Inflammatory macrophage (primary cell): ENCODE data around the gene CIB4.

ENCODE experiments used
- DNase-seq, 2 donors: peaks; one replicate each; pipeline ENCODE4 v3.0.0-alpha.2; 2020 to 2022

CIB4 gene

DNA sequence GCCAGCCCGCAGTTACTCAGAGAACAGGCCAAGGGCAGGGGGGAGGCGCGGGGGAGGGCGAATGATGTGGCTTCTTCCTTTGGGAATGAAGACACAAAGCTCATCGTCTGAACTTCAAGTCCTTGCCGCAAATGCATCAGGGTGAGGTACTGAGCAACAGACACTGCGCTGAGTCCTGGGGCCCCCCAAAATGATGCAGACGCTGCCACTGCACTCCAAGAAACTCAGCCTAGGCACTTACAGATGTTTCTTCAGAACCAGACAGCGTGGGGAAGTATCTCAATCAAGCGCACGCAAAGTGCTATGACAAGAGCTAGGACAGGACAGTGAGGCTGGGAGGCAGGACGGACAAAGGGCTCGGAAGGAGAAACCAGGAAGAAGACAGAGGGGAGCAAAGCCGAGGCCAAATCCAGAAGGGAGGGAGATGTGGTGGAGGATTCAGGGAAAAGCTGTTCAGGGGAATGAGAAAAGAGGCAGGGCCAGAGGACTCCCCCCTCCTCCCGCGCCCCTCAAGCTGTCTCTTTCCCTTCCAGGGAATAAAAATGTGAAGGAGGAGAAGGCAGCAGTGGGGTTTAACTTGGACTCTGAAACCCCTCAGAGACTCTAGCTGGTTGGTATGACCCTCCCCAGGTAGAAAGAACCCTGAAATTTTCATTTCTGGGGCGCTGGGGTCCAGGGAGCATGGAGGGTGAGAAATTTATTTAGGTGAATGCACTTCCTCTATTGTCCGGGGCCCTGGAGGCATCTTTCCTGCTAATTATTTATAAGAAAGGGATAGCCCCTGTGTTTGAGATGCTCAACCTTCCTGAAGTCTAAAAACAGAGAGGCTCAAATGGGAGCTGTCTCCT is 34.9 kb downstream of the CIB4 start:
- DNase-seq = no peak

DNA sequence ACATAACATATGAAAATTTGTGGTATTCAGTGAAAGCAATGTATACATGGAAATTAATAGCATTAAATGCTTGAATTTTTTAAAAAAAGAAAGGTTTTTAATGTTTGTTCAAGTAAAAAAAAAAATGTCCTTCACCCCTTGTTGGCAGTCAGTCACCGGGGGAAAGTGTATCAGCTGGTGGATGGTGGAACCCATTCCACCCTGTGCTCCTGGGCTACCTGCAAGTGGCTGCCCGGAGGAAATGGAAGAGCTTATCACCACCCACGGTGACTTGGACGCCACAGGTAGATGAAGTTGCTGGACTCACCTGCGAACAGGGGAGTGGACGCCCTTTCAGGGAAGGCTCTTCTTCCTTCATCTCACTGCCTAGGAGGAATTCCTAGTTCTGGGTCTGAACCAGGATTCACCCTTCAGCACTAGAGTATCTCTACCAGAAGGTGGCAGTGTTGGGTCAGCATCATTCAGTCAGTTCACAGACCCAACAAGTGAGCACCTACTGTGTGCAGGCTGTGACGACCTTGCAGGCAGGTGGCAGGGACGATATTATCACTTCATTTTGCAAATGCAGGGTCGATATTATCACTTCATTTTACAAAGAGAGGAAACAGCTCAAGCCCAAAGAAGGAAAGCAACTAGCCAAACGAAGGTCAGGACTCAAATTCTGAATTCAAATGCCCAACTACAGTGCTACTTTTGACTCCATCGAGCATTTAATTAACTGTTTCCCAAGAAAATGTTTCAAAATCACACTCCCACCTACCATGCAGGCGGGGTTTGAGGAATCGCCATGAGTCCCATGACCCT is 35.8 kb downstream of the CIB4 start:
- DNase-seq = peak; percentile 55 to 60

DNA sequence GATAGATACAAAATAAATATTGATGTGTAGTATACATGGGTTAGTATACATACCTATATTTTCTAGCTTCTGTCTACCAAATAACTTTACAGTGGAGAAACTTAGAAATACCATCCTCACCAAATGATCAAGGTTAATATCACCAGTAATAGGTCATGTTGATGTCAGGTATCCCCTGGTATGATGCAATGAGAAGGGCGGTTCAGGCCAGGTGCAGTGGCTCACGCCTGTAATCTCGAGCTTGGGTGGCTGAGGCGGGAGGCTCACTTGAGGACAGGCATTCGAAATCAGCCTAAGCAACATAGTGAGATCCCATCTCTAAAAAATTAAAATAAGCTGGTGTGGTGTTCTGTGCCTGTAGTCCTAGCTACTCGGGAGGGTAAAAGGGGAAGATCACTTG is 38.6 kb downstream of the CIB4 start:
- no peak for DNase-seq

- no peak for DNase-seq
Observed at GRCh38 chr2:26599387-26599786, 41.8 kb downstream of the CIB4 start.

DNA sequence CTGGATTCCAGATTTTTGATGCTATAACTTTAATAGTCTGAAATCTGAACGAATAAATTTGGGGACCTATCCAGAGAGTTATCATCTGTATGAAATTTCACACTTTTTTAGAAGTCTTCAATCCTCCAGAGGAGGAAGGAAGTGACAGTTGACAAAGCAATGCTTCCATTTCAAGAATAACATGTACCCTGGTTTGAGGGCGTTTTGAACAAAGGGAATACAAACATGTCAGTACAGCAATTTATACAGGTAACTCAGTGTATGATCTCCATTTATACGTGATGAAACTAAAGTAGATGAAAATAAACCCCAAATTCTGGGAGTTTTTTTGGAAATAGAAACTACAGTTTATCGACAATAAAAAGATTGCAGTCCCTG is 42.2 kb downstream of the CIB4 start:
- DNase-seq = no peak

- no peak for DNase-seq
Observed at GRCh38 chr2:26598336-26598995, 42.7 kb downstream of the CIB4 start.

DNA sequence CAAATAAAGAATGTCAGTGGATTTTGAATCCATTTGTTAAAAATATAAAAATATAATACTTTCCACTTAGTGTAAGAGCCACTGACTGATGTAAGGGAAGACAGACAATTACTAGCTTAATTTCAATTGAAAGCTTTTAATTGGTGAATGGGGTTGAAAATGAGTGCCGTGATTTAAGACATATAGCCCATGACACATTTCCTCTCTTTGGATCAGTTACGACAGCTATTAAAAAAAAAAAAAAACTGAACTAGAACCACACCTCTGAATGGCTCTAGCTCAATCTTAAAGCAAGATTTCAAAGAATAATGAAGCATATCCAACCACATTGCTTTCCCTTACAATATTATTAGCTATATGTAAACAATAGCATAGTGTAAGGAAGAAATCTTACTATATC is 44.0 kb downstream of the CIB4 start:
- peak in 1 of 2 donors; percentile 24 for DNase-seq

DNA sequence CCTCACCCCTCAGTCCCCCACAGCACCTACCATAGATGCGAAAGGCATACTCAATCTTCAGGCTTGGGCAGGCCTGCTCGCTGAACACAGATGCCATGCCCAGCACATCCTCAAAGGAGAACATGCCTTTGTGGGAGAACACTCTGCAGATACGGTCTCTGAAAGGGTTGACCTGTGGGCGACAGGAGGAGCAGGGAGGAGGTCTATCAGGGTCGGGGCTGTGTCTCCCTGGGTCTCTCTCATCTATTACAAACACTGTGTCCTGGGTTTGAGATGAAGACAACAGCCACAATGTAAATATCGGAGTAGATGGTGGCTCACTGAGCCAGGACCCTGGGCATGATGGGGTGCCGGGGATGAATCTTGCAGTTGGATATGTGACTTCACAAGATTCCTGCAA is 46.0 kb downstream of the CIB4 start:
- DNase-seq = no peak

DNA sequence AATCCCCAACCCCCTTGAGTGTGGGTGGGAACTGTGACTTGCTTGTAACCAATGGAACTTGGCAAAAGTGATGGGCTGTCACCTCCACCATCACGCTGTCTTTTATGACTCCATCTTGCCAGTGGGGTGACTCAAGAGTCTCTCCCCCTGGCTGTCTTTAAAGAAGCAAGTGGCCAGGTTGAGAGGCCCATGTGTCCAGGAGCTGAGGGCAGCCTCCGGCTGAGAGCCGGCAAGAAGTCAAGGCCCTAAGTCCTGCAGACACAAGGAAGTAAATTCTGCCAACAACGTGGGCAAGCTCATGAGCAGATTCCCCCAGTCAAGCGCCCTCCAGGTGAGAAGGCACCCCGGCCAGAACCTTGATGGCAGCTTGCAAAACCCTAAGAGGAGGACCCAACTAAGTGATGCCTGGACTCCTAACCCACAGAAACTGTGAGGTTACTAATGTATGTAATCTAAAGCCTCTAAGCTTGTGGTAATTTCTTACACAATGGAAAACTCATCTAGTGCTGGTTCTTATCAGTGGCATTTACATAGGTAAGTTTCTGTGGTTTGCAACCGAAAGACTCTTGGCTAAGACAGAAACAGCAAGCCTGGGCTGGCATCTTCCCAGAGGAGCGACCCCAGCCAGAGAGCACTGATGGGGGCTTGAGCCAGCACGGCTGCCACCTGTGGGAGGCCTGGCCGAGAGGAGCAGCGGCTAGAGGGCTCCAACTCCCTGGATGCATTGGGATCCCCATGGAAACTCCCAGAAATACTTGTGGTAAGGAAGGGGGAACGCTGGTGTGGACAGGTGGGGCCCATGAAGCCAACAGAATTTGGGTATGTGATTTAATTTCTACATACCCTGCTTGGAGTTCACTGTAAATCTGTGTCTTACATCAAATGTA is 49.3 kb downstream of the CIB4 start:
- no peak for DNase-seq

DNA sequence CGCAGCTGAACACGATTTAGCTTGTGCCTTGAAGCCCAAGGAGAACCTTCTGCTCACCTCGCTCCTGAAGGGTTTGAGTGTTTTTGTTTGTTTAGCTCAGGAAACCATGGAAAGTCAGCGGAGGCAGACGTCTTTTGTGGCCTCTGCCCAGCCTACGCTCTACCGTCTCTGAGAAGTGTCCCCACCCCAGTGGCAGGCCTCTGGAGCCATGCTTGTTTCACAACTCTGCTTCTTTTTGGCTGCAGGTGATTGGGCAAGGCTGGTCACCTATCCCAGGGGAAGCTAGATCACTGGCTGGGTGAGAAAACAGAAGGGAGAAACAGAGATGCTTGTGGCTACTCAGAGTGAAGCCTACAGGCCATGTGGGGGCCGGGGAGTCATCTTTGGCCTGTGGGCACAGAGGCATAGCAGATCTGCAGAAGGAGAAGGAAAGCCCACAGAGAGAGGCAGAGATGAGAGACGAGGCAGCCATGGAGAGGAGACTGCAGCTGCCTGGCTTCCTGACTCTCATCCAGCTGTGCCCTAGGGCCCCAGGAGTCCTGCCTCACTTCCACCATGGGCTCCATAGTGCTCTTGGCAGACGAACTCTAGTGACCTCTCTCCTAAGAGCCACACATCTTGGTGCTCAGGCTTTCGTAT is 50.1 kb downstream of the CIB4 start:
- DNase-seq = no peak

DNA sequence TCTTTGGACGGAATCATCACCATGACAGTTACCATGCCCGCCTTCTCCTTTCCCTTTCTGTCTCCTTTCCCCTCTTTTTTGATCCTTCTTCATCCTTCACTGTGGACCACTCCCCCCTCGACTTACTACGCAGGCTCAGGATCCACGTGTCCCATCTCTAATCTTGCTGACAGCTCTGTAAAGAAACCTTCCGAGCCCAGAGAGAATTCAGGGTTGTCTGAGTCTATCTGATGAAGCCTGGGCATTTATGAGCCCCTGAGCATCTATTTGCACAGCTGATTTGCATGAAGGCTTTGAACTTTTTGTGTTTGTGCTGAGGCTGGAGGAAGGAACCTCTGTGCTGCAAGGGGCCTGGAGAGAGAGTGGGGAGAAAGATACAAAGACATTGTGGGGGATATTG is 50.7 kb downstream of the CIB4 start:
- no peak for DNase-seq

DNA sequence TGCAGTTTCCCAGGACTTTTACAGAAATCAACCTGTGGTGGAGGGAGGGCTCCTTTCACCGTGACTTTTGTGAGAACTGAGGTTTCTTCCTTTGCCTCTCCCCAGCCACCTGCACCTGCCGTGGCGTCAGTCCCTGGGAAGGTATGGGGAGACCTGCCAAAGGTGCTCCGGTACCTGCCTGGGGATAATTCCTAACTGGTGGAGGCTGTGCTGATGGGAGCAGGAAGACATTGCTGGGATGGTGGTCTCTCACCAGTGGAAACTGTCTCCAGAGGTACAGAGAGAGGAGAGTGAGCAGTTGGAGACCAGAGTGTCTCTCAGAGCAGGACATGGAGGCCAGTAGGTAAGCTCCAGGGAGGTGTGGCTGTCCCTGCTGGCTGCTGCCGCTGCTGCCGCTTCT is 52.6 kb downstream of the CIB4 start:
- DNase-seq = no peak

- DNase-seq = no peak
Observed at GRCh38 chr2:26587994-26588393, 53.2 kb downstream of the CIB4 start.

DNA sequence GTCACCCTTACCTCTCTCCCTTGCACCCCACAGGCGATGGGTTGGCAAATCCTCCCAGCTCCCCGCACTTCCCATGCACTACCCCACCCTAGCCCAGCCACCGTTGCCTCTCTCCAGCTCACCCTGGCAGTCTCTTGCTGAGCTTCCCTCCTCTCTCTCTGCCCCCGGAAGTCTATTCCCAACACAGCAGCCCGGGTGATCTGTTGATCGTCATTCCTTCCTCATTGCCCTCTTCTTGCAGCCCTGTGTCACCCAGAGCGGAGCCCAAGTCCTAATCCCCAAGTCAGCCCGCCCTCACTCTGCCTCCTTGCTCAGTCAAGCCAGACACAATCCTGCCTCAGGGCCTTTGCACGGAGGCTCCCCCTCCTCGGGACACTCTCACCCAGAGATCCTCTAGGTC is 55.2 kb downstream of the CIB4 start:
- no peak for DNase-seq

- no peak for DNase-seq
Observed at GRCh38 chr2:26585100-26585499, 56.1 kb downstream of the CIB4 start.

GRCh38 chr2:26584656-26585055 is 56.5 kb downstream of the CIB4 start:
- no peak for DNase-seq

DNA sequence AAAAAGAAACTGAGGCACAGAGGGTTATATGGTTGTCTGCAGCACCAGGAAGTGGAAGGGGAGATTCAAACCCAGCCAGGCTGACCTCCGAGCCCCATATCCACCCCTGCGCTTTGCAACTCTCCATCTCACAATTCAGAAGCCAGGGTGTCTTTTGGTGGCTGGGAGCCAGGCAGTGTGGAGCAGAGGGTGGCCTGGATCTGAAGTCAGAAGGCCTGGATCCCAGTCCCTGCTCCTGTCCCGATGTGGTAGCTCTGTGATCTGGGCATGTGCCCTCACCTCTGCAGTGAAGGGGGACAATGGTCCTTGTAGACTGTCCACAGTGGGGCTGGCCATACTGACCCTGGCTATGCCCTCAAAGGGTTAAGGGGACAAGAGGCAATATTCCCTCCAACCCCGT is 57.0 kb downstream of the CIB4 start:
- no peak for DNase-seq

GRCh38 chr2:26583381-26583911 is 57.7 kb downstream of the CIB4 start:
- no peak for DNase-seq

DNA sequence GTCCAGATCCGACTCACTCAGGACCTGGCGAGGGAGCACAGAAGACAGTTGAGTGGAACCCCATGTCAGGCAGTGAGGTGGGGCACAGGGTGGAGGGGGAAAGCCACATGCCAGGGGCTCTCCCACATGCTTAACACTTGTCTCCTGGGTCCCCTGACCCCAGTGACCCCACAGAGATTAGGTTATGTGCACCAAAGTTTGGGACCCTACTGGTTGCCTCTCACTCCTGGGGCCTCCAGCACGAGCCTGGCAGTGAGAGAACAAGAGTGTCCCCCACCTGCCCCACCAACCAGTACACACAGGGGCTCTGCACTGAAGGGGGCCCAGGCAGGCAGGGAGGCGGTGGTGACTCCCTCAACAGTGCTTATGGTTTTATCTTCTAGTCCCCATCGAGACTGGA is 58.3 kb downstream of the CIB4 start:
- DNase-seq = no peak

DNA sequence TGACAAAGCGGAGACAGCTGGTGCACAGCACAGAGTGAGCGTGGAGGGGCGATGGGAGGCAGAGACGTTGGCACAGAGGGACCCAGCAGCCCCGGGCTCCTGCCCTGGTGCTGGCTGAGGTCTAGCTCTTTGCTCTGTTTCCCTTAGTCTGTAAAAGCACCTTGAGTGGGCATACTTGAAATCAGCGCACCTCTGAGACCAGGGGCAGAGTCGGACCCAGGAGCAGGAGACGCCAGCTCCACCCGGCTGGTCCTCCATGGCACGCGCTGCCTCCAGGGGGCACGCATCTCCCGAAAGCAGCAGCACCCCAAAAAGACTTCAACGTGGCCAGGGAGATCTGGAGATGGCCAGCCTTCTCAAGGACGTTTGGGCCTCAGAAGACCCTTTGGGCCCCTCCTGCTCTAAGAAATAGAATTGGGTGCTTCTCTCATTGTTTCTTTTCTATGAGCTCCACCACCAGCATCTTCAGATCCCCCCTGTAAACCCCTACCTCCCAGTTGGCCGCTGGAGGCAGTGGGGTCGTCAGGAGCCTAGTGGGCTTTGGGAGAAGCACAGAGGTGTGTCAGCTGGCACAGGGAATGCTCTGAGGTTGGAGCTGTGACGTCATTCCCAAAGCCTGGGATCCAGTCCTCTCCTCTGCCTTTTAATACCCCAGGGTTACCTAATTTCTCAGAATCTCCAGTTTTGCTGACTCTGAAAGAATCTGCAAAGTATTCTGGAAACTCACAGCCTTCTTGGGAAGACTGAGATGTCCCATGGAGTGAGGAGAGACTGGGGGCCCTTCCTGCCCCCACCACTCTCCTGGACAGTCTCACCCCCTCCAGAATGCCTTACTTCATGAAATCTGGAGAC is 58.9 kb downstream of the CIB4 start:
- no peak for DNase-seq
